ENCODE results near the gene HOOK1. TPM values are rescaled to one million over a fixed set of nuclear protein-coding genes. Genes with fewer than 3 reads are reported as not detected.
A peak's percentile ranks its signal among the peaks of the same experiment; 100 is the strongest.
"Not testable (repeated sequence)": the region's sequence is repeated elsewhere in the genome, so short reads cannot be mapped to it uniquely, and the experiment has no call there.

The HOOK1 gene
- total RNA-seq, 2 donors from 2014 or later = 3.9 to 6.1 TPM

DNA sequence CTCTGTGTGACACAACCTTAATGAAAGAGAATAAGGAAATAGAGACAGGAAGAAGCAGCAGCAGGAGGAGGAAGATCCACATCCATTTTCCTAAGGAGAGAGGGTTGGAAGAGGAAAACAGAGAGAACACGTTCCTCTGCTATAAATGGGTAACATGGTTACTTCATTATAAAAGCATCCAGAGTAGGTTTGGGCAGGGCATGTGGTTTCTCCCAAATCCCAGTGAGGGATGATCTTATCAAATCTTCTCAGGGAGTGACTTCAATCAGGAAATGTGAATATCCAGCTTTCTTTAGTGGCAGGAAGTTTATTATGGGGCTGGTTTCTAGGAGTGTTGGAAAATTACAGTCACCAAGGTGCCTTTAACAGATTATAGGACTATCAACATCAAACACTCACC, 100.8 kb downstream of the HOOK1 start:
- no peak for DNase-seq (ENCODE audit: low spot score)
- H3K36me3 ChIP-seq = peaks cover 47% of the 10 kb centered on the region
- peak overlapping the region; percentile 31 to 90 for H3K27ac ChIP-seq
- no peak overlapping the region for H3K4me3 ChIP-seq
- peaks cover 0 to 24% of the 10 kb centered on the region in 2 donors for H3K4me1 ChIP-seq
- no peaks in the 10 kb centered on the region for H3K9me3 ChIP-seq
- TF ChIP-seq, protein P1, sequence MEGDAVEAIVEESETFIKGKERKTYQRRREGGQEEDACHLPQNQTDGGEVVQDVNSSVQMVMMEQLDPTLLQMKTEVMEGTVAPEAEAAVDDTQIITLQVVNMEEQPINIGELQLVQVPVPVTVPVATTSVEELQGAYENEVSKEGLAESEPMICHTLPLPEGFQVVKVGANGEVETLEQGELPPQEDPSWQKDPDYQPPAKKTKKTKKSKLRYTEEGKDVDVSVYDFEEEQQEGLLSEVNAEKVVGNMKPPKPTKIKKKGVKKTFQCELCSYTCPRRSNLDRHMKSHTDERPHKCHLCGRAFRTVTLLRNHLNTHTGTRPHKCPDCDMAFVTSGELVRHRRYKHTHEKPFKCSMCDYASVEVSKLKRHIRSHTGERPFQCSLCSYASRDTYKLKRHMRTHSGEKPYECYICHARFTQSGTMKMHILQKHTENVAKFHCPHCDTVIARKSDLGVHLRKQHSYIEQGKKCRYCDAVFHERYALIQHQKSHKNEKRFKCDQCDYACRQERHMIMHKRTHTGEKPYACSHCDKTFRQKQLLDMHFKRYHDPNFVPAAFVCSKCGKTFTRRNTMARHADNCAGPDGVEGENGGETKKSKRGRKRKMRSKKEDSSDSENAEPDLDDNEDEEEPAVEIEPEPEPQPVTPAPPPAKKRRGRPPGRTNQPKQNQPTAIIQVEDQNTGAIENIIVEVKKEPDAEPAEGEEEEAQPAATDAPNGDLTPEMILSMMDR (IDR thresholded peaks at IDR 0.05) = no peak
- no peaks in the 10 kb centered on the region for H3K27me3 ChIP-seq

DNA sequence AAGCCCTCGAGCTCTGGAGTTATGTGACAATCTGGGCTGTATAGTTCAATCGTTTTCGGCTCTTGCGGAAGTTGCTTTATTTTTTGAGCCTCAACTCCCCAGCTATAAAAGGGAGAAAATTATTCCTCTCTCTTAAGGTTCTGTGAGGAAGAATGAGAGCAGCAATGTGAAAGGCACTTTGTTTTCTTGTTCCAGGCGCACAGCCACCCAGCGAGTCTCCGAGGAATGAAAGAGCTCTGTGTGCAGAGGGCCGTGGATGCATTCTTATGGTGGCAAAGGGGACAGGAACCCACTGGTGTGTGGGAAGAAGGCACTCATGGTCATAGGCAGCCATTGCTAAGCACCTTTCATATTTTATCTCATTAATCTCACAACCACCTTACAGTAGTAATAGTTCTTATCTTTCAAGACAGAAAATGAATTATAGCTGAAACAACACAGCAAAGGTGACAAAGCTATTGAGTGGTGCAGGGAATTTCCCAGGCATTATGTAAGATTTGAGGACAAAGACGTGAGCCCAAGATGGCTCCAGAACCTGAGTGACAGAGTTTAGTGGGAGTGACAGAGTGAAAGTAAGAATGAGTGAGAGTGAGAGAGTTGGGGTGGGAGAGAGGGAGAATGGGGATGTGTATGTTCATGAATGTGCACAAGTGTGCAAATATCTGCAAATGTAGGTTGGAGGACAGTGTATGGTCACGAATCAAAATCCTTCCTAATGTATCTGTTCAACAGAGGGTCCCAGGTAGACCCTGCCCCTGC, 102.5 kb downstream of the HOOK1 start:
- peaks cover 32% of the 10 kb centered on the region for H3K36me3 ChIP-seq
- H3K9me3 ChIP-seq = no peaks in the 10 kb centered on the region
- TF ChIP-seq, protein P1 (IDR thresholded peaks at IDR 0.05) = no peak
- no peak overlapping the region for H3K4me3 ChIP-seq
- no peak for DNase-seq (ENCODE audit: low spot score)
- peak overlapping the region in 1 of 2 donors; percentile 90 for H3K27ac ChIP-seq
- H3K27me3 ChIP-seq = no peaks in the 10 kb centered on the region
- H3K4me1 ChIP-seq = peaks cover 0 to 24% of the 10 kb centered on the region in 2 donors

DNA sequence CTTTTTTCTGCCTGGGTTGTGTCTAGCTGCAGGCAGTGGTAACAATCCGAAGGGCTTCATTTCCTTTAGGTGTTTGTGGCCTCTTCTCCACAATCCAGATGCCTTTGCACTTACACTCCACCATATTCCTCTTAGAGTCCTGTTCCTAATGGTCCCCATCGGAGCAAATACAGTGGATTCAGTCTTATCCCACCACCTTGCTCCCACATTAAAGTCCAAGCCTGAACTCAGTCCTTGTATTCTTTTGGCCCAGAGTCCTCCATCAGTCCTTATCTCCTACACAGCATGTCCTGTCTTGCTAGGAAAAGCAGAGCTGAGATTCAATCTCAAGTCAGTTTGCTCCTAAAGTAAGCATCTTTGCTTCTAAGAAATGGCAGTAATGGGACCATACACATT, 103.0 kb downstream of the HOOK1 start:
- peaks cover 0 to 24% of the 10 kb centered on the region in 2 donors for H3K4me1 ChIP-seq
- DNase-seq (ENCODE audit: low spot score) = no peak

DNA sequence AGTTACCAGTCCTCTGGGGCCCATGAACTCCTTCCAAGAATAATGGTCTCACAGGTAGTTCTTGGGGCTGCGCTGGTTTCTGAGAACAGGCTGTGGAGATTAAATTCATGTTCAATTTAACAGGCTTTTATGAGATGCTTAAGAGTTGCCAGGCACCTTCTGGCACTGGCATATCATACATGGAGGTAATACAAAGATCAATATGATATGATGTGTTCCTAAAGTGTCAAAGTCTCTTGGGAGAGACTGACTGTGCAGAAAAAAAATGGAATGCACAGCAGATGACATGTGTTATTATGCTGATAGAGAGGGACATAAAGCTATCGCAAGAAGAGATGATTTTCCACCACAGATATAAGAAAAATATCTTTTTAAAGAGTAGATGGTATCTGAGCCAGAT, 105.0 kb downstream of the HOOK1 start:
- Histone ChIP-seq H3K36me3 (peaks cover 12% of the 10 kb centered on the region), H3K27me3 (no peaks in the 10 kb centered on the region), H3K4me1 (peaks cover 0 to 20% of the 10 kb centered on the region in 2 donors), H3K27ac (peak overlapping the region; percentile 72 to 90), H3K9me3 (peaks cover 0 to 12% of the 10 kb centered on the region in 2 donors), H3K4me3 (no peak overlapping the region)
- TF ChIP-seq, protein P1 (IDR thresholded peaks at IDR 0.05) = no peak
- no peak for DNase-seq (ENCODE audit: low spot score)

More for the DNA sequence above, 103.0 kb downstream of the HOOK1 start:
- H3K27ac ChIP-seq = peak overlapping the region; percentile 47 to 90
- TF ChIP-seq, protein P1 (IDR thresholded peaks at IDR 0.05) = no peak
- no peak overlapping the region for H3K4me3 ChIP-seq
- no peaks in the 10 kb centered on the region for H3K27me3 ChIP-seq
- H3K9me3 ChIP-seq = no peaks in the 10 kb centered on the region
- H3K36me3 ChIP-seq = peaks cover 26% of the 10 kb centered on the region

DNA sequence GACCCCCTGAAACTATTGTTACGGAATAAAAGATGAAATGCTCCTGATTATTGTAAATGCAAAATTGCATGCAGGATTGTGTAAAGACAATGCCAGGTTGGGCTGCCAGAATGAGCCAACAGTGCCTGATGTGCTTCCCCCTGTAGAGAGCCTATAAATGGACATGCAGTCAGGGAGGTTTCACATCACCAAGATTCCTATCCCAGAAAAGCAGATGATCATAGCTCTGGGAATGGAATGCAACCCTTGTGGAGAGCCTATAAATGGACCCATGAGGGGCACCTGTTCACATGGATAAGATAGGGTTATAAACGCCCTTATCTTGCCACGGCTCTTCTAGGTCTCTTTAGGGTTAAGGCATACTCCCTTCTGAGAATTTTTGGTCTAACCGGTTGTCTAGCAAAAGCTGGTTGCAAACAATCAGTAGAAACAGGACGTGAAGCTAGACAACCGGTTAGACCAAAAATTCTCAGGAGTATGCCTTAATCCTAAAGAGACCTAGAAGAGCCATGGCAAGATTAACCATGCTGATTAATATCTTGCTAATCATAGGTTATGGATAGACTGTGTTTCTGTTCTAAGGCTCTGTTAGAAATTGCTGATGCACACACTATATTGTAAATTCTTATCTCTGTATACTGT, 106.6 kb downstream of the HOOK1 start:
- not testable (repeated sequence) for H3K36me3 ChIP-seq; DNase-seq (ENCODE audit: low spot score); H3K27me3 ChIP-seq
- Histone ChIP-seq H3K9me3 (peaks cover 0 to 19% of the 10 kb centered on the region in 2 donors), H3K4me3 (peak overlapping the region; percentile 23 to 64), H3K4me1 (peaks cover 0 to 21% of the 10 kb centered on the region in 2 donors), H3K27ac (peak overlapping the region; percentile 72 to 90)

DNA sequence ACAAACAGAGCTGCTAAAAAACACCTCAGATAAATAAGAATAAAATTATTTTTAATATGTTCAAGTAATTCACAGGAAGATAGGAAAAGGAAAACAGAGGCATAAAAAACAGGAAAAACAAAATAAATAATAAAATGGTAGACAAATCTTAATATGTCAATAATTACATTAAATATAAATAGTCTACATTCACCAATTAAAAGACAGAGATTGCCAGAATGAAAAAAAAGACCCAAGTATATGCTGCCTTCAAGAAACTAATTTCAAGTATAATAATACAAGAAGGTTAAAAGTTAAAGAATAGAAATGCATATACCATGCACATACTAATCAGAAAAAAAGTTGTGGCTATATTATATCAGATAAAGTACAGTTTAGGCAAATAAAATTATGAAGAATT, 109.9 kb downstream of the HOOK1 start:
- TF ChIP-seq, protein P1 (IDR thresholded peaks at IDR 0.05) = no peak
- H3K27me3 ChIP-seq = no peaks in the 10 kb centered on the region
- H3K4me1 ChIP-seq = peaks cover 0 to 18% of the 10 kb centered on the region in 2 donors
- no peaks in the 10 kb centered on the region for H3K36me3 ChIP-seq
- no peak for DNase-seq (ENCODE audit: low spot score)
- H3K4me3 ChIP-seq = peak overlapping the region in 1 of 2 donors; percentile 64
- peak overlapping the region in 1 of 2 donors; percentile 90 for H3K27ac ChIP-seq
- H3K9me3 ChIP-seq = peaks cover 0 to 19% of the 10 kb centered on the region in 2 donors

Data from right atrium auricular region (tissue), 2 donors.